SK-N-SH (cell line): Measurements from ENCODE around the gene CREBRF.

Source experiments
- GATA2 ChIP-seq: sonication (generic); formaldehyde crosslinking; IDR thresholded peaks from 2 replicates; pipeline ENCODE4 v1.5.0; 2020; ENCODE audit warnings: mild to moderate bottlenecking, missing genetic modification reagents
- NFIC ChIP-seq: IDR thresholded peaks from 2 replicates; pipeline ENCODE4 v1.4.0; 2012; ENCODE audit warnings: borderline replicate concordance
- POLR2AphosphoS5 ChIP-seq: IDR thresholded peaks from 2 replicates; pipeline ENCODE4 v1.6.1; 2012; ENCODE audit warnings: low read depth, low read length
- RFX5 ChIP-seq: IDR thresholded peaks from 2 replicates; pipeline ENCODE4 v1.6.1; 2012; ENCODE audit warnings: mild to moderate bottlenecking, improper control_type of control experiment, low read length
- RXRA ChIP-seq: IDR thresholded peaks from 2 replicates; pipeline ENCODE4 v1.4.0; 2012; ENCODE audit warnings: low read depth, mild to moderate bottlenecking, borderline replicate concordance
- SIN3A ChIP-seq: IDR thresholded peaks from 2 replicates; pipeline ENCODE4 v1.6.1; 2012; ENCODE audit warnings: low read depth, mild to moderate bottlenecking, low read length, moderate library complexity, borderline replicate concordance
- TCF12 ChIP-seq: IDR thresholded peaks from 2 replicates; pipeline ENCODE4 v1.4.0; 2012
- TF ChIP-seq, protein P1 (sequence below): fragments of 200-600 bp; sonication (generic); IDR thresholded peaks from 2 replicates; pipeline ENCODE4 v1.6.1; 2017; ENCODE audit warnings: antibody characterized with exemption, mild to moderate bottlenecking, moderate library complexity
- TF ChIP-seq, protein P2 (sequence below): fragments of 150-350 bp; IDR thresholded peaks from 2 replicates; pipeline ENCODE4 v1.6.1; 2016; ENCODE audit warnings: mild to moderate bottlenecking, low read depth, low read length
- TF ChIP-seq, protein P3 (sequence below): fragments of 150-350 bp; IDR thresholded peaks from 2 replicates; pipeline ENCODE4 v1.6.1; 2017; ENCODE audit warnings: antibody characterized with exemption, low read length, low read depth, borderline replicate concordance

DNA sequence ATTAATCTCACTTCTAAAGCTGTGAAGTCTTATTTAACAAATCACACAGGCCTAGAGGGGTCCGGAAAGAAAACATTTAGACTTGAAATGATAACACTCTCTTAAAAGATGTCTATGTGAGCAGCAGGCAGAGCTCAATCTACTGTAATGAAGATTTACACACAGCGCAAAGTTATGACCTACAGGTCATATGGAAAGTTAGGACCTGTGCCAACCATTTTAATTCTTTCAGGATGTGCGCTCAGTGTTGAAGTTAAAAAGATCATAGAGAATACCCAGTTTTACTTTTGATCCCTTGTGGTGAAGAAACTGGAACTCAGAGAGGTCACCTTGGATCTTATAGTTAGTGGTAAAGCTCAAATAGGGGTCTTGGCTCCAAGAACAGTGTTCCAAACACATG, 3.1 kb upstream of the CREBRF start:
- TF ChIP-seq POLR2AphosphoS5 (no peak), GATA2 (no peak), SIN3A (no peak), NFIC (no peak), RXRA (no peak), RFX5 (no peak), TCF12 (no peak)
- TF ChIP-seq, protein P1, sequence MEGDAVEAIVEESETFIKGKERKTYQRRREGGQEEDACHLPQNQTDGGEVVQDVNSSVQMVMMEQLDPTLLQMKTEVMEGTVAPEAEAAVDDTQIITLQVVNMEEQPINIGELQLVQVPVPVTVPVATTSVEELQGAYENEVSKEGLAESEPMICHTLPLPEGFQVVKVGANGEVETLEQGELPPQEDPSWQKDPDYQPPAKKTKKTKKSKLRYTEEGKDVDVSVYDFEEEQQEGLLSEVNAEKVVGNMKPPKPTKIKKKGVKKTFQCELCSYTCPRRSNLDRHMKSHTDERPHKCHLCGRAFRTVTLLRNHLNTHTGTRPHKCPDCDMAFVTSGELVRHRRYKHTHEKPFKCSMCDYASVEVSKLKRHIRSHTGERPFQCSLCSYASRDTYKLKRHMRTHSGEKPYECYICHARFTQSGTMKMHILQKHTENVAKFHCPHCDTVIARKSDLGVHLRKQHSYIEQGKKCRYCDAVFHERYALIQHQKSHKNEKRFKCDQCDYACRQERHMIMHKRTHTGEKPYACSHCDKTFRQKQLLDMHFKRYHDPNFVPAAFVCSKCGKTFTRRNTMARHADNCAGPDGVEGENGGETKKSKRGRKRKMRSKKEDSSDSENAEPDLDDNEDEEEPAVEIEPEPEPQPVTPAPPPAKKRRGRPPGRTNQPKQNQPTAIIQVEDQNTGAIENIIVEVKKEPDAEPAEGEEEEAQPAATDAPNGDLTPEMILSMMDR = no peak
- TF ChIP-seq, protein P2, sequence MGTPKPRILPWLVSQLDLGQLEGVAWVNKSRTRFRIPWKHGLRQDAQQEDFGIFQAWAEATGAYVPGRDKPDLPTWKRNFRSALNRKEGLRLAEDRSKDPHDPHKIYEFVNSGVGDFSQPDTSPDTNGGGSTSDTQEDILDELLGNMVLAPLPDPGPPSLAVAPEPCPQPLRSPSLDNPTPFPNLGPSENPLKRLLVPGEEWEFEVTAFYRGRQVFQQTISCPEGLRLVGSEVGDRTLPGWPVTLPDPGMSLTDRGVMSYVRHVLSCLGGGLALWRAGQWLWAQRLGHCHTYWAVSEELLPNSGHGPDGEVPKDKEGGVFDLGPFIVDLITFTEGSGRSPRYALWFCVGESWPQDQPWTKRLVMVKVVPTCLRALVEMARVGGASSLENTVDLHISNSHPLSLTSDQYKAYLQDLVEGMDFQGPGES = no peak
- TF ChIP-seq, protein P3, sequence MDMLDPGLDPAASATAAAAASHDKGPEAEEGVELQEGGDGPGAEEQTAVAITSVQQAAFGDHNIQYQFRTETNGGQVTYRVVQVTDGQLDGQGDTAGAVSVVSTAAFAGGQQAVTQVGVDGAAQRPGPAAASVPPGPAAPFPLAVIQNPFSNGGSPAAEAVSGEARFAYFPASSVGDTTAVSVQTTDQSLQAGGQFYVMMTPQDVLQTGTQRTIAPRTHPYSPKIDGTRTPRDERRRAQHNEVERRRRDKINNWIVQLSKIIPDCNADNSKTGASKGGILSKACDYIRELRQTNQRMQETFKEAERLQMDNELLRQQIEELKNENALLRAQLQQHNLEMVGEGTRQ = no peak
